ENCODE data around the gene HSPA6.
"Not testable (repeated sequence)": the region's sequence is repeated elsewhere in the genome, so short reads cannot be mapped to it uniquely, and the experiment has no call there.

HSPA6 gene

GRCh38 chr1:161505686-161506085, 18.7 kb upstream of the HSPA6 start:
- no peak for DNase-seq

- peak; percentile 53 for DNase-seq
Measured at GRCh38 chr1:161506336-161507223, 17.8 kb upstream of the HSPA6 start.

GRCh38 chr1:161510477-161510876, 13.9 kb upstream of the HSPA6 start:
- no peak for DNase-seq

- DNase-seq, result no peak
Measured at GRCh38 chr1:161511018-161511755, 13.2 kb upstream of the HSPA6 start.

GRCh38 chr1:161511756-161512060, 12.6 kb upstream of the HSPA6 start:
- no peak for DNase-seq

- DNase-seq, result not testable (repeated sequence)
Measured at GRCh38 chr1:161512636-161513447, 11.5 kb upstream of the HSPA6 start.

GRCh38 chr1:161513448-161513780, 10.9 kb upstream of the HSPA6 start:
- not testable (repeated sequence) for DNase-seq

GRCh38 chr1:161513953-161514352, 10.4 kb upstream of the HSPA6 start:
- DNase-seq, result peak; percentile 62

GRCh38 chr1:161523041-161523816, 1.1 kb upstream of the HSPA6 start:
- not testable (repeated sequence) for DNase-seq

- not testable (repeated sequence) for DNase-seq
Measured at GRCh38 chr1:161524742-161525291, 477 bp downstream of the HSPA6 start.

GRCh38 chr1:161525321-161525720, 981 bp downstream of the HSPA6 start:
- not testable (repeated sequence) for DNase-seq

GRCh38 chr1:161525918-161526317, 1.6 kb downstream of the HSPA6 start:
- DNase-seq, result not testable (repeated sequence)

GRCh38 chr1:161528550-161528949, 4.2 kb downstream of the HSPA6 start:
- not testable (repeated sequence) for DNase-seq

GRCh38 chr1:161529463-161530104, 5.2 kb downstream of the HSPA6 start:
- DNase-seq, result not testable (repeated sequence)

- DNase-seq, result peak; percentile 72
Measured at GRCh38 chr1:161530158-161530557, 5.8 kb downstream of the HSPA6 start.

GRCh38 chr1:161530671-161531641, 6.6 kb downstream of the HSPA6 start:
- peak; percentile 94 for DNase-seq

GRCh38 chr1:161531986-161532643, 7.8 kb downstream of the HSPA6 start:
- DNase-seq, result no peak

GRCh38 chr1:161532644-161533567, 8.6 kb downstream of the HSPA6 start:
- not testable (repeated sequence) for DNase-seq

Measured in fibroblast of skin of right quadriceps (primary cell).